CD4-positive, alpha-beta T cell treated with Interleukin-4 for 4 hours (primary cell): ENCODE results near the gene GASK1B.

Experiments
- DNase-seq: peaks from one replicate; pipeline ENCODE4 v3.0.0-alpha.2; 2020

The GASK1B gene

DNA sequence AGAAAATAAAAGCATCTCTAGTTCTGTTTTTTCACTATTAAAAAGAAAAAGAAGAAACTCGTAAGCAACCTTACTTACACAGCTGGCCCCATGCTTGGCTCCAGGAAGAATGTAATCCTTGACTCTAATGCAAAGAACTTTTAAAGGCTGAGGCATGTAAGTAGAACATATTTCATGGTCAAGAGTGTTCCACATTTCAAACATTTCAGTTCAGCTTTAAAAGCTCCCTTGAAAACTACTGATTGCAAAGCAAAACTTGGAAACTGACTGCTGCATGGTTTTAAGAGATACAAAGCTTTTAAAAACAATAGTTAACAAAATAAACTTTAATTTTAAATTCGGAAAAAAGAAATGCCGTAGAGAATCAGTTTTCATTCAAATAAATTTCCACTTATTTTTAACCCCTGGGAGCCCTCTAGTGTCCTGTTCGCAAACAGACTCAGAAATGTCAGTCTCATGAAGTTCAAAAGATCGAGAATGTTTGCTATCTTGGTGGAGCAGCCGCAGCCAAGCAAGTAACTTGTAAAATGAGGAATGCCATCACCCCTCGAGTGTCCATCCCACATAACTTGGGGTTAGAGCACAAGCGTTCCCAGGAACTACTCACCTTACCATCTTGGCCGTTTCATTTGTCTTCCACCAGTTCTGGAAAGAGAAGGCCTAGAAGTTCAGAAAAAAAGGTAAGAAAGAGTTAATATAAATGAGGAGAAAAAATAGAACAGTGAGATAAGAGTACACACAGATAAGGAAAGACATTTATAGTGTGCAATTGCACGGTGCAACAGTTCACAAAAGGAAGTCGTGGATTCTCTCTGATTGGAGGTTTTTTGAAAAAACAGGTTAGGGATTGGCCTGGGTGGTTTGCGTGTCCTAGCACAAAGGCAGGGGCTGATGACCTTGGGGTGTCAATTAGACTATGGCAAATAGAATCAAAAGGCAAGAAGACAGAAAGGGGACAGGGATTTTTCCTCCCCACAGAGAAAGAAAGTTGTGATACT, at the start of gene GASK1B:
TSS of gene GASK1B (minus strand) at position 765 of the 998 bp plus-strand sequence. CDS start 1,650 bp downstream, outside the sequence.
- DNase-seq = no peak

- DNase-seq = no peak
Observed at GRCh38 chr4:158219623-158220022, 46.8 kb upstream of the GASK1B start.

- no peak for DNase-seq
Observed at GRCh38 chr4:158217763-158218162, 44.9 kb upstream of the GASK1B start.

- no peak for DNase-seq
Observed at GRCh38 chr4:158214856-158215255, 42.0 kb upstream of the GASK1B start.

DNA sequence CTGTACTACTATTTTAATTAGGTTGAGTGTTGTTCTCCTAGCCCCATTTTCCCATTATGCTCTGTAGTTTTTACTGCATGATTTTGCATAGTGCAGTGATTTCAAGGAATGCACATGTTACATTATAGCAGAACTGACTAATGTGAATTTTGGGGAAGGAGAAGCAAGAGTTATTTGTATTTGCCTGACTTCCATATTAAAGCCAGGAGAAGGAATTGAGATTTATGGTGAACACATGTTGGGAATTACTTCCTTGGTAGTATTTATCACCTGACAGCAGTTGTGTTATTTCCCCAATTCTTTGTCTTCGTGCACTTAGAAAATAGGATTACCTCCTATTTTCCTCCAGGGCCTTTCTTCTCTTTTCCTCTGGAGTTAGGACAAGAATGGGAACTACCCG, 40.6 kb upstream of the GASK1B start:
- no peak for DNase-seq

GRCh38 chr4:158211222-158211621, 38.4 kb upstream of the GASK1B start:
- no peak for DNase-seq

GRCh38 chr4:158209825-158210807, 37.3 kb upstream of the GASK1B start, which contains the start of gene TMEM144:
TSS of gene TMEM144 (plus strand) at chr4:158210486. CDS start at chr4:158212668, 2,182 bp downstream.
- peak; percentile 17 for DNase-seq

GRCh38 chr4:158208963-158209640, 36.3 kb upstream of the GASK1B start:
- DNase-seq = no peak

GRCh38 chr4:158203929-158204328, 31.1 kb upstream of the GASK1B start:
- no peak for DNase-seq

DNA sequence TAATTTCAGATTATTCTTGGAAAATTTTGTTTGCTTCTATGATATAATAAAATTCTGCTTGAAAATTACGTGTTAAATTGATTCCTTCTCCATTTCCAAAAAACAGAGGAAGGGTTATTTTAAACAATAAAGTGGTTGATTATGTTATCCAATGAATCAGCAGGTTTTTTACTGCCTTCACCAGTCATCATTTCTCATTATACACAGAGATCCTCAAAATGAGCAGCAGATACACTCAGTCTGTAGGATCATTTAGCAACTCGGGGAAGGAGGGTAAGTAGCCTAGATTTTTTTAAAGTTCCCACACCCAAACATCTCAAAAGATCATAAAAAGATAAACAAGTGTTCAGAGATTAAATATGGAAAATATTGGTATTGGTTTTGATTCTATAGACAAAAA, 30.6 kb upstream of the GASK1B start:
- no peak for DNase-seq

DNA sequence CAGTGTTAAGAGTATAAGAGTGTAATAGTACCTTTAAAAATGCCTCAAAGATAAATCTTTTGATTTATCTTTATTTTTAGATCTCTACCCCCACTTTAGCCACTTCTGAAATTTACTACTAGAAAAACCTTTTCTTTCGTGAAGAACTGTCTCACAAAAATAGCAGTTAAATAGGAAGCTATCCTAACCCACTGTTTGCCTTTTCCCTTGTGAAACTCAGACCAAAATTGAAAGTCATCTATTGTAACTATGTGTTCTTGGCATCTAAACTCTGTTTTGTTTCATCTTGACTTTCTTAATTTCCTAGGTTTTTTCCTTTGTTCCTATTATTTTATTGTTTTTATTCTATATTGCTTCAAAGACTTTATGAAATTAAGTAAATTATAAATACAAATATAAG, 29.7 kb upstream of the GASK1B start:
- DNase-seq = no peak

GRCh38 chr4:158201876-158202275, 29.1 kb upstream of the GASK1B start:
- DNase-seq = no peak

DNA sequence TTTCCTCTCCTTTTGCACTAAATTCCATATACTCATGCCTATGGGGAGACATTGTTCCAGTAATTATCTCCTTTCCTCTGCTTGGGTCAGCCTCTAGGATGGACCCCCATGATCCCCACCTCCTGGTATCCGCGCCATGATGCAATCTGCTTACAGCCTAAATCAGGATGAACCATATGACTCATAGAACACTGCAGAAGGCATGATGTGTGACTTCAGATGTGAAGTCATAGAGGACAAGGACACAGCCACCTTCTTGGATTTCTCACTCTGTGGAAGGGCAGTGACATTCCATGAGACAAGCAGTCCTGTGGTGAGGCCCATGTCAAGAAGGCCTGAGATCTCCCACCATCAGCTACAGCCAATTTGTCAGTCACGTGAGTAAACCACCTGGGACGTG, 28.5 kb upstream of the GASK1B start:
- DNase-seq = no peak

- no peak for DNase-seq
Observed at GRCh38 chr4:158200214-158200613, 27.4 kb upstream of the GASK1B start.

- DNase-seq = no peak
Observed at GRCh38 chr4:158197194-158197776, 24.5 kb upstream of the GASK1B start.

DNA sequence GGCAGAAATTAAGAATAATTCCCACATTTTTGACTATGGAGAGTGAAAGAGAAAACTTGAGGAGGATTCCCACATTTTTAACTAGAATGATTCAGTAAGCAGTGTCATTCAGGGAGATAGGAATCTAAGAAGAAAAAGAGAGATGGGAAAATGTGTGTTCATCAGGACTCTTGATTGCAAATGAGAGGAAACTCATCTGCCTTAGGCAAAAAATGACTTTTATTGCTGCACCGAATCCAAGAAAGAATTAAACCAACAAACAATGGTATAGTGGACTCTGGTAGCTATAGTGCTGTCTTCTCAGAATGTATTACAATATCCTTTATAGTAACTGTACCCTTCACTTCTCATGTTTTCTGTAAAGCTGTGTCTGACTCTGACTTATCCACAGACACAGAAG, 22.5 kb upstream of the GASK1B start:
- DNase-seq = no peak

GRCh38 chr4:158193171-158193749, 20.4 kb upstream of the GASK1B start:
- DNase-seq = peak; percentile 14

- DNase-seq = no peak
Observed at GRCh38 chr4:158192439-158193158, 19.8 kb upstream of the GASK1B start.

- no peak for DNase-seq
Observed at GRCh38 chr4:158190718-158191117, 17.9 kb upstream of the GASK1B start.

GRCh38 chr4:158189422-158189821, 16.6 kb upstream of the GASK1B start:
- DNase-seq = no peak

- no peak for DNase-seq
Observed at GRCh38 chr4:158186815-158187214, 14.0 kb upstream of the GASK1B start.
